GM19328 (cell line): ENCODE measurements around the gene MICB.
"Not testable (repeated sequence)": the region's sequence is repeated elsewhere in the genome, so short reads cannot be mapped to it uniquely, and the experiment has no call there.

Source experiments
- ATAC-seq: cut with Tn5 transposase; IDR thresholded peaks from one replicate; pipeline ENCODE4 v1.9.1; 2021; ENCODE audit warnings: mild to moderate bottlenecking, moderate library complexity; ENCODE audit not compliant: unreplicated experiment

The MICB gene

DNA sequence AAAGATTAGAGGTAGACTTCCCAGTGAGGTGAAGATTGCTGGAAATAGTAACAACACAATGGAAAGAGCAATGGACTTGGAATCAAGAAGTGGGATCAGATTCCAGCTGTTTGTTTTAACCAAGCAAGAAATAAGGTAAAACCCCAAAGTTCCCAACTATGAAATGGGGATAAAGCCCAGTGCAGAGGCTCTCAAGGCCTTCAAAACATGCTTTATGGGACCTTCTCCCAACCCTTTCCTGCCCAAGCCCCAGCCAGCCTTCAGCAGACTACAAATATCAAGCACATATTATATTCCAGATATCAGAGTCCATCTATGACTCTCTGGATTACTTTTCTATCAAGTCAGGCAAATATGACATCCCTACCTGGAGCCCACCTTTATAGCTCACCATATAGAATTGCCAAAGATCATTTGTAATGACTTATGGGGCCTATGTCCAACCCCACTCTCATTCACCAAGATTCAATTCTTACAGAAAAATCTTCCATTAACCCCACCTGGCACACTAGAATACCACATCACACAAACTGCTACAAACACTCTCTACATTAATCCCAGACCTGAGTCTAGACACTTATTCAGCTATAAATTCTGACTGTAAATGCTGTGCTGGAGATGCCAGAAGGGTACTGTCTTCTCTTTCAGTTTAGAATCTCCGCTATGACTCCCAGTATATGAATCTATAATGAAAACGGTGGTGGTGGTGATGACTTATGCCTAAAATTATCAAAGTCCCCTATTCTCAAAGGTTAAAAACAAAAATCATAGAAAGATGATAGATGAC lies 37.8 kb downstream of the MICB start:
- ATAC-seq: no peak

DNA sequence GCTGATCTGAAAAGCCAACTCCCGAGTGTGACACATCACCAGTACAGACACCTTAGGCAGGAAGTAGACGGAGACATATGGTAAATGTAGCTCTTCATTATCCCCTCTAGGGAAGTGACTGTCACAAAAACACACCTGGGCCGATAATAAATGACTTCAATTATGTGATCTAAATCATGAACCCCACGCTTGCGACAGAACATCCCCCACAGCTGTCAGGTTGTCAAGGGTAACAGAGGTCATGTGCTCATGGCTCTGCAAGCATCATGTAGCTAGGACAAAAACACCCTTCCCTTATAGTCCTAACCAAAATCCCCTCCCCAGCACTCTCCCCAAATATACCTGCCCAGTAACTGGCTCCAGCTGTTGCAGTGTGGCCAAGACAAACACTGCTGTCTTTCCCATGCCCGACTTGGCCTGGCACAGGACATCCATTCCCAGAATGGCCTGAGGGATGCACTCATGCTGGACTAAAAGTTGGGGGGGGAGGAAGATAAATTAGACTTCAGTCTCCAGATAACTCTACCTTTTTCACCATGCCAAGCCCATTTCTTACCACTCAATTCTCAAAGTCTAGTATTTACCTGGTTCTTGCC lies 41.0 kb downstream of the MICB start:
- no peak for ATAC-seq

DNA sequence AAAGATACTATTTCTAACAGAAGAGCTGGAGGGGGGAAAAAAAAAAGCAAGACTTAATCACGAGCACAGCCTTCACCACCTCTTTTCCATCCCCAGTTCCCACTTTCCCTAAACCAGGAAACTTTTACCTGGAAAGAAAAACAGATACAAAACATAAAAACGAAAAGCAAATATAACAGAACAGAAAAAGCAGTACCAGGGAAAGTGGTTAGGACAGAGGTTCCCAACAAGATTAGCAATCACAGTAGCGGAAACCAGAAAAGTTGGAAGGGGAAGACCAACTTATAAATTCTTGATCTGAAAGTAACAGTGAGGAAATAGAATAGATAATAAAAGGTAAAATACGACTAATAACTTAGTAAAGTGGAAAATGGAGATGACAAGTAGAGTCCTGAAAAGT lies 42.7 kb downstream of the MICB start:
- no peak for ATAC-seq

DNA sequence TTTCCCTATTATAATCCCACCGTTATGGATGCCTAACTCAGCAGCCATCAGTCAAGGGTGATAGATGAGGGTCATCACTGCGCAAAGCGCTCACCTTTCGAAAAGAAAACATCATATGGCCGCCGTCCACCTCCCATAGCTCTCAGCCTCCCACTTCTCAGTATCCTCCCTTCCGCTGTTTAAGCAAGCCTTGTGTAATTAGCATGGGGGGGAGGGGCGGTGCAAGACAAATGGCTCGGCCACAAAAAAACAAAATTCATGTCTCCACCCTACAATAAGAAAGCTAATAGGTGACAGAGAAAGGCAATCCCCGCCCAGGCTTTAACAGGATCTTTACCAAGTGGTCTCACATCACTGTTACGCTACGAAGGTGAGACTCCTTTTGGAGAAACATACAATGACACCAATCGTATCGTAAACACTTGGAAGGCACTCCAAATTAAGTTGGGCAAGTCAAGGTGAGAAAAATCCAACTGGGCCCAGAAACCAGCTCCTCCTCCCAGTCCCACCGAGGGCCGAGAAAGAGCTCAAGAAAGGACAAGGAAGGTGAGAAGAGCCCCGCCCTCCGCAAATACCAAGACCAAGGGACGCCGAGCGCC lies 43.2 kb downstream of the MICB start:
- ATAC-seq: no peak

DNA sequence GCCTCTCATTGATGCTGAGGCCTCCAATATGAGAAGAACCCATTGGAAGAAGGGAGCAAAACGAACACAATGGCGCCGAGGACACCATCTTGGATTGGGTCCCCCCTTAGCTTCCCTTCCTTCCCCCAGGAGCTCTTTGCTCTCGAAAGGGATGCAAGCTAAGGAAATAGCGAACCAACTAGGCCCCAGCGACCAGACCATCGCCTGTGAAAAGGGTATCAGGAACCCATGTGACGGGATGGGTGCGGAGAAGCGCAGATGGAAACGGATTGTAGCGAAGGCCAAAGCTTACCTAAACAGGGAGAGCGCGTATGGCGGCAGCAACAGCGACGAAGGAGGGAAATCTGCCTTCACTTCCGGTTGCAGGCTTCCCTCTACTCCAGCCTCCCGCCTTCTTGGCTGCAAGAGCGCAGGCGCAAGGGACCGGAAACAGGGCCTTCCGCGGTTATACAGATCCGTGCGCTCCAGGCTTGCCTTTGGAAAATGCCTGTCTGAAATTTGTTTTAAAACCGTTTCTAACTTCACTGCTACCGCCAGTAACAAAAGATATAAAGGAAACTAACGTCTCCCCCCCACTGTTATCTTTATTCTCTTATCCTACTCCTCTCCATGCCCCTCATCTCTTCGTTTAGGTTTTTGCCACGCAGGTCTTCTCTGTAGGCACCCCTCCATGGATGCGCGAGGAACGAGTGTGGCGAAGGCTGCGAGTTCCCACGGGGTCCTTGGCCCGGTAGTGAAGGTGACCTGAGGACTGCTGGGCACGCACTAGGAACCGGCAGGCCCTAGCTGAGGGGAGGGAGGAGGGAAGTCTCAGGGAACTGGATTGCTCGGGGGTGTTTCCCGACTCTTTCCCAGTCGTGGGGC lies 43.9 kb downstream of the MICB start, which contains the start of gene DDX39B:
Gene DDX39B, minus strand, starts transcription at position 346 of the 864 bp plus-strand sequence. CDS start 1,471 bp downstream, outside the sequence.
- ATAC-seq: peak; percentile 72

DNA sequence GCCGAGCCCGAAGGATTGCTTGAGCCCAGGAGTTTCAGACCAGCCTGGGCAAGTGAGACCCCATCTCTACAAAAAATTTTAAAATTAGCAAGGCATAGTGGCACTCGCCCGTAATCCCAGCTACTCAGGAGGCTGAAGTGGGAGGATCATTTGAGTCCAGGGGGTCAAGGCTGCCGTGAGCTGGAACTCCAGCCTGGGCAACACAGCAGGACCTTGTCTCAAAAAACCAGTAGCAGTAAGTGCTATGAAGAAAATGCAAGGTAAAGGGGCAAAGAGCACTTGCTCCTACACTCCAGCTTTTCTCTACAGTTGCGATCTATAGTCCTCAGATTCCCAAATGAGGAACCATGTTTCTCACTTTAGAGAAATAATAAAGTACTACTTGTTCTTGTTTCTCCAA lies 45.7 kb downstream of the MICB start:
- no peak for ATAC-seq

DNA sequence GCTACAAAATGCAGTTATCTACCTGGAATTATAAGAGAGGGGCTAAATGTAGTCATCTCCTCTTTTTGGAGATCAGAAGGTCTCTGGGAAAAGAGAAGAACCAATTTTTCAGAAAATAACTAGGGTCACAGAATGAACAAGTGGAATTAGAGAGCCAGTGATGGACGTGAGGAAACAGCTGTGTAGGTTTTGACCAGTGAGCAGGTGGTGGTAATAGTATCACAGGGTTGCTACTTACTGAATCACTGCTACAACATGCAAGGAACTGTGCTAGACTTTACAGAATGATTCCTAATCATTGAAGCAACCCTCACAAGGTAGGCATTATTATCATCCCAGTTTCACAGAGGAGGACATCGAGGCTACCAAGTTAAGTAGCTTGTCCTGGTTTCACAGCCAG lies 46.7 kb downstream of the MICB start:
- no peak for ATAC-seq

DNA sequence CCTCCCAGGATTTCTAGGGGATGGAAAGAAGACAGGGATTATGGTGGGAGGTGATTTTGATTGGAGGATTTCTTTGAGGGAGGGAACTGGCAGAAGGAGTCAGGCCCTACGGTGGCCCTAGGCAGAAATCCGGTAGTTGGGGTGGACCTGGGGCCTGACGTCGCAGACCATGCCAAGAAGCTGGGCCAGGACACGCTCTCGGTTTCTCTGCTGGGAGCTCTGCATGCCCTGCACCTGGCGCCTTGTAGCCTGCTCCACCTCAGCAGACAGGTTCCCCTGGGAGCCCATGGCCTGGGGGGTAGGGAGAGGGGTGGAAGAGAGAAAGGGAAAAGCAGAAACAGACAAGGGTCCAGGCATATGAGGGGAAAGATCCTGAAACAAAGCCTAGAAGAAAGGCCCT lies 47.3 kb downstream of the MICB start:
- ATAC-seq: no peak

DNA sequence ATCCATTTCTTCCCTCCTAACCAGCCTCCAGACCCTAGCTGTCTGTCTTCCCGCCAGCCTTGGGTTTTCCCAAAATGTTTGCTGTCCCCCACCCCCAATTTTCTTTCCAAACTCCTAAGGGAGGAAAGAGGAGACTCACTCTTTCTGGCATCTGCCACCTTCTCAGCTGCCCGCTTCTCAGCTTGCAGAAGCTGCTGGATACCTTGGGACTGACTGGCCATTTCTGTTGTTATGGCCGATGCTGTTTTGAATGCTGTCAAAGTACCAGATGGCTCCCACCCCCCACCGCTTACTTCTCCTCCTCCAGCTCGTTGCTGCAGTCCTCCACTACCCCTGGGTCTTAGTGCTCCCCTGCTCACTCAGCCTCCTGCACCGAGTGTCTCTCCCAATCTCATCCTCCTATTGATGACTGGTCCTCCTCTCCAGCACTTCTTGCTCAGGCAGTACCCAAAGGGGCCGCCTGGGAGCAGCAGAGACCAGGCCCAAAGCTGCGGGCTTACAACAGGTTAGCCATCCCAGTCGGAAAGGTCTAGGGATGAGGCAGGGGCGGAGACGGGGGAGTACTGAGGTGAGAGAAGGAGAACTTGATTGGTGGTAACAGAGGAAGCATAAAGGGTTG lies 48.5 kb downstream of the MICB start, which contains the start of gene ATP6V1G2:
Gene ATP6V1G2, minus strand, starts transcription at position 270 of the 619 bp plus-strand sequence. Its CDS starts 49 bp downstream, at position 221.
- no peak for ATAC-seq

DNA sequence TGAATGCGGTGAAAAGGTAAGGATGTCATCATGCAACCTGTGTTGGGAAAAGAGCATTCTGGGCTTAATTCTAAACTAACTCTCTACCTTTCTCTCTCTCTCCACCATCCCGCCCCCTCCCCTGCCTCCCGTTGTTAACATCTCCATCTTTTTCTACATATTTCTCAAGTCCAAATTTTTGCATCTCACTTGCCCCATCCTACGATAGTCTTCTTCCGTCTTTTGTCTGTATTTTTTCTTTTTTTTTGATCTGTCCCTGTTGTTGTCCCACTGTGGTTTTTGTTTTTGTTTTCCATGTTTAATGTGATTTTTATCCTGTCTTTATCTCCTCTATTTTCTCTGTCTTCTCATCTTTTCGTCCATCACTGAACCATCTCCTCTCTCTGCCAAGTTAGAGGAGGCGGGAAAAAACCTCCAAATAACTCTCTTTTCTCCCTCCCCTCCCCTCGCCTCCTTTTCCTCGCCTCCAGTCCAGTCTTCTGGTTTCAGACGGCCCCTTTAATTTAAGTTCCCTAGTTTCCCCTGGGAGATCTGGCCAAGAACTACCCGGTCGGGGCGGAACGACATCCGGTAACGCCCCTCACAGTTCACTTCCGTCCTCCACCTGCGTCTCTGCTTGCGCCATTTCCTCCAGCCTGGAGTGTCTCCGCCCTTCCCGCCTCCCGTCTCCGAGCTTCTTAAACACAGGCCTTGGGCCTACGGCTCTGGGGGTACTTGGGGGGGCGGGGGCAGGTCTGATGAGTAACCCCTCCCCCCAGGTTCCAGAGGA lies 49.2 kb downstream of the MICB start, which contains the start of gene NFKBIL1:
Gene NFKBIL1, plus strand, starts transcription at position 651 of the 769 bp plus-strand sequence. Its CDS starts 87 bp downstream, at position 738.
- ATAC-seq: peak; percentile 67

DNA sequence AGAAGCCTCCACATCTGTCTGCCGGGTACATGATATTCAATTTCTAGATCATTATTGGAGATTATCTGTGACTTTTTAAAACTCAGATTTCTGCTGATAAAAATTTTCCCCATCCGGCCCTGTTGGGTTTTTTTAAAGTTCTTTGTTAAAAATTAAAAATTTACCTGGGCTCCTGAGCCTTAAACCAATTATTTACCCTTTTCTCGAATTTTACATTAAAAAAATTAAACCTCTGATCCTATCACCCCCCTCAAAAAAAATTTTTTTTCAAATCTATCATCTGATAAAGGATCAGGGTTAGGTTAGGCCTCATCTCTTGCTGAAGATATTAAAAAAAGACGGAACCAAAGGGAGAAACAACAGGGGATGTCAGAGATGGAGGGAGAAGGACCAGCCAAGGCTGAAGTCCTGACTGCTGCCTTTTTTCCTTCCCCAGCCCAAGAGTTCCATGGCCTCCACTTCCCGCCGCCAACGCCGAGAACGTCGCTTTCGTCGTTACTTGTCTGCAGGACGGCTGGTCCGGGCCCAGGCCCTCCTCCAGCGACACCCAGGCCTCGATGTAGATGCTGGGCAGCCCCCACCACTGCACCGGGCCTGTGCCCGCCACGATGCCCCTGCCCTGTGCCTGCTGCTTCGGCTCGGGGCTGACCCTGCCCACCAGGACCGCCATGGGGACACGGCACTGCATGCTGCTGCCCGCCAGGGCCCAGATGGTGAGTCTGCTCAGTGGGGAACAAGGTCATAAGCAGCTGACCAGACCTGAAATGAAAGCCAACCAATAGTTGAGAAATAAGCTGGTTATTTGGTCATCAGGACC lies 50.0 kb downstream of the MICB start:
- no peak for ATAC-seq

DNA sequence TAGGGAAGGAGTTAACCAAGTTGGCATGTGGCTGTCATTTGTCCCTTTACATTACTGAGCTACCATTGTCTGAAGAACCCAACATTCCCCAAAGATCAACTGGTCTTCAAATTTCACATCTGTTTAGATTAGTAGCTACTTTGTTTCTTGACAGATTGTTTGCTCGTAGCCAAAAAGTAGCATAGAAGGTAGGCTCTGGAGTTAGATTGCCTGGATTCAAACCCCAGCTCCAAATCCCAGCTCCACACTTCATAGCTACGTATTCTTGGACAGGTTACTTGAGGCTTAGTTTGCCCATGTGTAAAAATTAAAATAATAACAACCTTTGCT lies 50.6 kb downstream of the MICB start:
- ATAC-seq: no peak

DNA sequence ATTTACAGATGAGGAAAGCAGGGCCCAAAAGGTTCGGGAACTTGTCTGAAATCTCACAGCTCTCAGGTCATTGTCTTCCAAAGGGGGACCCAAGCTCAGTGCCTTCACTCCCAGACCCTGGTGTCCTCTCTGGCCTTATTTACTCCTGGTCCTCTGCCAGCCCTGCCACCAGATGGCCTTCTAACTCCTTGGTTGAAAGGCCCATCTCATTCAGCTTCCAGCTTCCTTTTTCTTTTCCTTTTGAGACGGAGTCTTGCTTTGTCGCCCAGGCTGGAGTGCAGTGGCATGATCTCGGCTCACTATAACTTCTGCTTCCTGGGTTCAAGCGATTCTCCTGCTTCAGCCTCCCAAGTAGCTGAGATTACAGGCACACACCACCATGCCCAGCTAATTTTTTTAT lies 53.4 kb downstream of the MICB start:
- ATAC-seq: not testable (repeated sequence)

DNA sequence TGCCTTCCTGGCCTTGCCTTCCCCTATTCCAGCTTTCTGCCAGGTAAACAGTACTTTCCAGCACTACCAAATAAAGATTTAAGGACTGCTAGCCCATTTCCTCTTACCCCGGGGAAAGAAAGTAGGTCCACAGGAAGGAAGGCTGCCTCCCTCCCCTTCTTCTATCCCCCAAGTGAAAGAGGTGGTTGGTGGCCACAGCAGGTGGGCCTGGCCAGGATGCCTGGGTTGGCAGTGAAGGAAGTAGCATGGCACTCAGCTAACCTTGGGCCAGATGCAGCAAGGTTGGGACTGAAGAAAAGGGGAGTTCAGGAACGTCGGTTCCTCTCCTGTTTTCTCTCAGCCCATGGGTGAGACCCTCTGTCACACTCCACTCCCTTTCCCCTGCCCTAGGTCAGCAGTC lies 58.4 kb downstream of the MICB start:
- no peak for ATAC-seq

DNA sequence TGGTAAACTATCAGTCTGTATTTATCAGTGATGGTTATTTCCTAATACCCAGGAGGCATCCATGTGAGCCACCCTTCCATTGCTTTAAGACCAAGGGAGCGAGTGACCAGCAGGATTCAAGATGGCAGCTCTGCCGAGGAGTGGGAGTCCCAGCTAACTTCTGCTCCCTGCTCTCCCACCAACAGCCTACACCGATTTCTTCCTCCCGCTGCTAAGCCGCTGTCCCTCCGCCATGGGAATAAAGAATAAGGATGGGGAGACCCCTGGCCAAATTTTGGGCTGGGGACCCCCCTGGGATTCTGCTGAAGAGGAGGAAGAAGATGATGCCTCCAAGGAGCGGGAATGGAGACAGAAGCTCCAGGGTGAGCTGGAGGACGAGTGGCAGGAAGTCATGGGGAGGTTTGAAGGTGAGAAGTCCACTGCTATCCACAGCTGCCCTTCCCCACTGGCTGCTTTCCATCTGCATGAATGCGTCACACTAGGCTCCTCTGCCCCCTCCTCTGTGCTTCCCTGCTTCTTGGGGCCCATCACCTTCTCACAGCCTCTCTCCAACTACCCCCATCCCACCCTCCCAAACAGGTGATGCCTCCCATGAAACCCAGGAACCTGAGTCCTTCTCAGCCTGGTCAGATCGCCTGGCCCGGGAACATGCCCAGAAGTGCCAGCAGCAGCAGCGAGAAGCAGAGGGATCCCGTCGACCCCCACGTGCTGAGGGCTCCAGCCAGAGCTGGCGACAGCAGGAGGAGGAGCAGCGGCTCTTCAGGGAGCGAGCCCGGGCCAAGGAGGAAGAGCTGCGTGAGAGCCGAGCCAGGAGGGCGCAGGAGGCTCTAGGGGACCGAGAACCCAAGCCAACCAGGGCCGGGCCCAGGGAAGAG lies 59.7 kb downstream of the MICB start:
- no peak for ATAC-seq

DNA sequence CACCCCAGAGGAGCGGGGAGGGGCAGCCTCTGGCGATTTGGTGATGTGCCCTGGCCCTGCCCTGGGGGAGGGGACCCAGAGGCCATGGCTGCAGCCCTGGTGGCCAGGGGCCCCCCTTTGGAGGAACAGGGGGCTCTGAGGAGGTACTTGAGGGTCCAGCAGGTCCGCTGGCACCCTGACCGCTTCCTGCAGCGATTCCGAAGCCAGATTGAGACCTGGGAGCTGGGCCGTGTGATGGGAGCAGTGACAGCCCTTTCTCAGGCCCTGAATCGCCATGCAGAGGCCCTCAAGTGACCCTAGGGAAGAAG lies 60.3 kb downstream of the MICB start:
- no peak for ATAC-seq

DNA sequence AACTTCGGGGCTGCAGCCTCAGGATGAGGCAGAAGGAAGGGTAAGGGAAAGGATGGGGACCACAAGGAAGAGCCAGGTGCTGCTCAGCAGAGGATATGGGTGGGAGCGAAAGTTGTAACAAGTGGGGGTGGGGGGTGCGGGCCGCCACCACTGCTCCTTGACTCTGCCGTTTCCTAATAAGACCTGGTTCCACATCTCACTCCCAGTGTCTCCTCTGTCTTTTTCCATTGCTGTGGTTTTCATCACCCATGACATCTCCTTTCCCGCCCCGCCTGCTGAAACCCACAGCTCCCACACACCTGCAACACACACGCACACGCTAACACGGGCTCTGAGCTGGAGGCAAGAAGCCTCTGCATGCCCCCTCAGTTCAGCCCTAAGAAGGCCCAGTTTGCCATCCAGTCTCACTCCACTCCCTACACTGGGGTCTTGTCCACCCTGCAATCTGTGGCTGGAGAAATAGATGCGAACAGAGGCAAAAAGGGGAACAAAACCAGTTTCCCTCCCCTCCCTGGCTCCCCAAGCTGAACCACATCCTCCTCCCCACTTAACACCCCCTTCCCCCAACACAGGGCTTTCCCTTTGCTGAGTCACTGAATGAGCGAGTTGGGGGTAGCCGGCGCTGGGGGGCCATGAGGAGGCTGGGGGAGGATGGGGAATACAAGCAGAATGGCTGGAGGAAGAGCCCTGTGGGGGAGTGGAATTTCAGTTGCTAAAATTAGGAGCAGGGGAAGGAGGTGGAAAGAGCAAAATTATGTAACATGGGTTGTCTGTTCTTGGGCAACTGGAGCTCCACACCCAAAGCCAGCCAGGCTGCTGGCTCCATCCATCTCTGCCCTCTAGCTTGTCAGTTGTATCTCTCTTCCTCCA lies 60.9 kb downstream of the MICB start:
- no peak for ATAC-seq
